Smooth muscle cell (in vitro differentiated cells): Measurements from ENCODE around the gene JPH2. TPM values are rescaled to one million over a fixed set of nuclear protein-coding genes. Genes with fewer than 3 reads are reported as not detected.

ENCODE experiments used
- DNase-seq: peaks from one replicate; lab custom pipeline; 2025; ENCODE audit not compliant: unreplicated experiment; lab: John Stamatoyannopoulos, UW
- H2AFZ ChIP-seq: fragments of 200-600 bp; sonication (generic); 2 replicates; pipeline ENCODE4 v1.6.0; 2016; ENCODE audit warnings: antibody characterized with exemption, low read depth, mild to moderate bottlenecking
- H3F3A ChIP-seq: fragments of 200-600 bp; sonication (generic); 2 replicates; pipeline ENCODE4 v1.6.0; 2017; ENCODE audit warnings: antibody characterized with exemption, low read depth
- H3K27ac ChIP-seq: fragments of 200-600 bp; sonication (generic); 2 replicates; pipeline ENCODE4 v1.5.1; 2016; ENCODE audit warnings: low read depth, mild to moderate bottlenecking
- H3K27me3 ChIP-seq: fragments of 200-600 bp; sonication (generic); 2 replicates; pipeline ENCODE4 v1.6.1; 2016; ENCODE audit warnings: low read depth, mild to moderate bottlenecking
- H3K36me3 ChIP-seq: fragments of 200-600 bp; sonication (generic); 2 replicates; pipeline ENCODE4 v1.5.1; 2016; ENCODE audit warnings: low read depth
- H3K4me1 ChIP-seq: fragments of 200-600 bp; sonication (generic); 2 replicates; pipeline ENCODE4 v1.5.1; 2016; ENCODE audit warnings: low read depth
- H3K4me2 ChIP-seq: fragments of 200-600 bp; sonication (generic); 2 replicates; pipeline ENCODE4 v1.6.0; 2016; ENCODE audit warnings: mild to moderate bottlenecking
- H3K4me3 ChIP-seq: fragments of 200-600 bp; sonication (generic); 2 replicates; pipeline ENCODE4 v1.5.1; 2016; ENCODE audit warnings: mild to moderate bottlenecking
- H3K79me2 ChIP-seq: fragments of 200-600 bp; sonication (generic); 2 replicates; pipeline ENCODE4 v1.6.0; 2016; ENCODE audit warnings: low read depth, mild to moderate bottlenecking
- H3K9ac ChIP-seq: fragments of 200-600 bp; sonication (generic); 2 replicates; pipeline ENCODE4 v1.6.0; 2016; ENCODE audit warnings: low read depth
- H3K9me3 ChIP-seq: fragments of 200-600 bp; sonication (generic); replicated peaks from 2 replicates; pipeline ENCODE4 v1.5.1; 2016; ENCODE audit warnings: low read depth
- H4K20me1 ChIP-seq: fragments of 200-600 bp; sonication (generic); 2 replicates; pipeline ENCODE4 v1.6.0; 2016; ENCODE audit warnings: low read depth
- CTCF ChIP-seq: fragments of 200-600 bp; sonication (generic); IDR thresholded peaks from 2 replicates; pipeline ENCODE4 v1.5.1; 2017; ENCODE audit warnings: borderline replicate concordance, mild to moderate bottlenecking, antibody characterized with exemption; ENCODE audit not compliant: insufficient read depth, poor library complexity, severe bottlenecking
- WGBS: methylation state at CpG from one replicate; pipeline ENCODE4 v1.1.7; 2016; ENCODE audit warnings: low lambda C conversion rate; 5-methylcytosine and 5-hydroxymethylcytosine counted together
- polyA plus RNA-seq: library from polyadenylated mRNA; unstranded; fragments of >200 nt; fragmentation: Nextera tagmentation; extraction: Ambion mirVana; gene quantifications from 2 replicates; pipeline ENCODE4 v1.2.1, GENCODE V29; 2016
- total RNA-seq: library from RNA; depleted of rRNA; stranded (reverse); fragments of >200 nt; gene quantifications from 2 replicates; pipeline ENCODE4 v1.2.3, GENCODE V29; 2014

The JPH2 gene
- total and polyA plus RNA-seq, 2 experiments from 2014 or later, result 4.4 to 6.0 TPM

GRCh38 chr20:44170816-44171410 is 16.1 kb downstream of the JPH2 start:
- no peaks in the 10 kb centered on the region for H3K36me3 ChIP-seq
- no peak for DNase-seq
- H3K27ac ChIP-seq, result no peak overlapping the region
- TF ChIP-seq CTCF, result no peak
- no peaks in the 10 kb centered on the region for H3K9me3 ChIP-seq
- H3K9ac ChIP-seq, result no peak overlapping the region
- no peak overlapping the region for H3K4me2 ChIP-seq
- no peaks in the 10 kb centered on the region for H4K20me1 ChIP-seq
- H3F3A ChIP-seq, result peaks cover 5% of the 10 kb centered on the region
- no peaks in the 10 kb centered on the region for H3K27me3 ChIP-seq
- no peak overlapping the region for H3K4me3 ChIP-seq
- no peaks in the 10 kb centered on the region for H3K4me1 ChIP-seq
- WGBS, result 84% methylated on average over 7 of the region's 7 CpGs
- no peaks in the 10 kb centered on the region for H3K79me2 ChIP-seq
- no peak overlapping the region for H2AFZ ChIP-seq

GRCh38 chr20:44167736-44168135 is 19.3 kb downstream of the JPH2 start:
- TF ChIP-seq CTCF, result no peak
- H3K9me3 ChIP-seq, result no peaks in the 10 kb centered on the region
- no peak overlapping the region for H3K4me3 ChIP-seq
- H3K9ac ChIP-seq, result no peak overlapping the region
- no peak for DNase-seq
- no peaks in the 10 kb centered on the region for H3K27me3 ChIP-seq
- no peaks in the 10 kb centered on the region for H3K79me2 ChIP-seq
- no peaks in the 10 kb centered on the region for H3K4me1 ChIP-seq
- H3K36me3 ChIP-seq, result no peaks in the 10 kb centered on the region
- 95% methylated on average over 3 of the region's 3 CpGs for WGBS
- H2AFZ ChIP-seq, result no peak overlapping the region
- H3F3A ChIP-seq, result peaks cover 5% of the 10 kb centered on the region
- no peak overlapping the region for H3K4me2 ChIP-seq
- peak overlapping the region; percentile 92 for H3K27ac ChIP-seq
- no peaks in the 10 kb centered on the region for H4K20me1 ChIP-seq

- H3K4me2 ChIP-seq, result peak overlapping the region; percentile 77
- no peak overlapping the region for H3K4me3 ChIP-seq
- TF ChIP-seq CTCF, result no peak
- no peaks in the 10 kb centered on the region for H3K79me2 ChIP-seq
- peak overlapping the region; percentile 92 for H3K27ac ChIP-seq
- WGBS, result 19% methylated on average over 4 of the region's 4 CpGs
- no peaks in the 10 kb centered on the region for H3K9me3 ChIP-seq
- H2AFZ ChIP-seq, result peak overlapping the region; percentile 75
- no peaks in the 10 kb centered on the region for H3K36me3 ChIP-seq
- H3F3A ChIP-seq, result peaks cover 5% of the 10 kb centered on the region
- peak overlapping the region; percentile 61 for H3K9ac ChIP-seq
- H3K4me1 ChIP-seq, result no peaks in the 10 kb centered on the region
- no peaks in the 10 kb centered on the region for H4K20me1 ChIP-seq
- H3K27me3 ChIP-seq, result no peaks in the 10 kb centered on the region
- peak; percentile 22 for DNase-seq
Measured at GRCh38 chr20:44166477-44166876, 20.5 kb downstream of the JPH2 start.

GRCh38 chr20:44166008-44166407 is 21.0 kb downstream of the JPH2 start:
- Histone ChIP-seq H3K27ac (peak overlapping the region; percentile 92), H3K4me3 (no peak overlapping the region)

More at GRCh38 chr20:44166008-44166407, 21.0 kb downstream of the JPH2 start:
- peak overlapping the region; percentile 77 for H3K4me2 ChIP-seq
- WGBS, result 22% methylated on average over 4 of the region's 4 CpGs
- DNase-seq, result no peak
- no peaks in the 10 kb centered on the region for H3K4me1 ChIP-seq
- TF ChIP-seq CTCF, result no peak
- H3K27me3 ChIP-seq, result no peaks in the 10 kb centered on the region
- H3K79me2 ChIP-seq, result no peaks in the 10 kb centered on the region
- H2AFZ ChIP-seq, result peak overlapping the region; percentile 75
- H4K20me1 ChIP-seq, result no peaks in the 10 kb centered on the region
- peaks cover 5% of the 10 kb centered on the region for H3F3A ChIP-seq
- H3K9ac ChIP-seq, result peak overlapping the region; percentile 61
- H3K9me3 ChIP-seq, result no peaks in the 10 kb centered on the region
- no peaks in the 10 kb centered on the region for H3K36me3 ChIP-seq
